Measurements from ENCODE around the gene OSR1. TPM values are rescaled to one million over a fixed set of nuclear protein-coding genes. Genes with fewer than 3 reads are reported as not detected.
"Not testable (repeated sequence)": the region's sequence is repeated elsewhere in the genome, so short reads cannot be mapped to it uniquely, and the experiment has no call there.

The OSR1 gene
- total RNA-seq, 1 donor from 2014 or later, result 9.7 TPM

DNA sequence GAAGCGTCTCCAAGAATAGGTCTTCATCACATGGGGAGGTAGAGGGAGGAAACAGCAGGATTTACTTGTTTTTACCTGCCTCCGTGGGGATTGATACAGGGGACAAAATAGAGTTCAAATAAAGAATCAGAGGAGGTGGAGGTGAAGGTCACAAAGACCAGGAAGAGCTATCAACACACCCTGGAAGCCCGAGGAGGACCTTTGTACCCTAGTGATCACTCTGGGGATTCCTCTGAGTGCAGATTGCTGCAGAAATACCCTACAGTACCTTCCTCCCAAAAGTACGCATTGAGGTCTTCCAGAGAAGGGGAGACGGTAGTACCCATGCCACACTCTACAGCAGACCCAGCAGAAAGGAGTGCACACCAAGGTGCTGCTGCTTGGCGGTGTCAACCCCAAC, 44.9 kb downstream of the OSR1 start:
- Histone ChIP-seq H3K36me3 (no peaks in the 10 kb centered on the region), H3K27me3 (no peaks in the 10 kb centered on the region), H3K9me3 (no peaks in the 10 kb centered on the region), H3K4me1 (no peaks in the 10 kb centered on the region), H3K4me3 (no peak overlapping the region), H3K27ac (no peak overlapping the region)
- DNase-seq (no peak), ATAC-seq (no peak)
- TF ChIP-seq, protein P1, sequence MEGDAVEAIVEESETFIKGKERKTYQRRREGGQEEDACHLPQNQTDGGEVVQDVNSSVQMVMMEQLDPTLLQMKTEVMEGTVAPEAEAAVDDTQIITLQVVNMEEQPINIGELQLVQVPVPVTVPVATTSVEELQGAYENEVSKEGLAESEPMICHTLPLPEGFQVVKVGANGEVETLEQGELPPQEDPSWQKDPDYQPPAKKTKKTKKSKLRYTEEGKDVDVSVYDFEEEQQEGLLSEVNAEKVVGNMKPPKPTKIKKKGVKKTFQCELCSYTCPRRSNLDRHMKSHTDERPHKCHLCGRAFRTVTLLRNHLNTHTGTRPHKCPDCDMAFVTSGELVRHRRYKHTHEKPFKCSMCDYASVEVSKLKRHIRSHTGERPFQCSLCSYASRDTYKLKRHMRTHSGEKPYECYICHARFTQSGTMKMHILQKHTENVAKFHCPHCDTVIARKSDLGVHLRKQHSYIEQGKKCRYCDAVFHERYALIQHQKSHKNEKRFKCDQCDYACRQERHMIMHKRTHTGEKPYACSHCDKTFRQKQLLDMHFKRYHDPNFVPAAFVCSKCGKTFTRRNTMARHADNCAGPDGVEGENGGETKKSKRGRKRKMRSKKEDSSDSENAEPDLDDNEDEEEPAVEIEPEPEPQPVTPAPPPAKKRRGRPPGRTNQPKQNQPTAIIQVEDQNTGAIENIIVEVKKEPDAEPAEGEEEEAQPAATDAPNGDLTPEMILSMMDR (IDR thresholded peaks at IDR 0.05), result no peak
- intact Hi-C loops (cut with DNase I), result no loop called here

DNA sequence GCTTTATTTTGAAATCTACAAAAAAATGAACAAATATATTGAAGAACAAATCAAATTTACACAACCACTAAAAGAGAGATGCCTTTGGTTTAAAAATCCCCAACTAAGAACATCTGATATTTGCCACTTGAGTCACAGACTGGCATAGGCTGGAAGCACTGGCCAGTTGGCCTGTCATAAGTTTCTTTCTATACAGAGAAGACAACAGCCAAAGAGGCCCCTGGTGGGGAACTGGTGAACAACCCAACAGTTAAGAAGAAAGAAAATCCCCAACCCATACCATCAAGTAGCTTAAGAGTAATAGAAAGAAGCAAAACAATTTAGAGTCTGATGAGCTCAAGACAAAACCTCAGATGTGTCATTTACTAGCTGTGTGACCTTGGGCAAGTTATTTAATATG, 45.5 kb downstream of the OSR1 start:
- H3K9me3 ChIP-seq, result no peaks in the 10 kb centered on the region
- no peaks in the 10 kb centered on the region for H3K4me1 ChIP-seq
- peak; percentile 49 for ATAC-seq
- H3K36me3 ChIP-seq, result no peaks in the 10 kb centered on the region
- no peak overlapping the region for H3K27ac ChIP-seq
- TF ChIP-seq, protein P1 (IDR thresholded peaks at IDR 0.05), result peak; percentile 32
- H3K27me3 ChIP-seq, result no peaks in the 10 kb centered on the region
- intact Hi-C loops (cut with DNase I), result no loop called here
- H3K4me3 ChIP-seq, result no peak overlapping the region
- no peak for DNase-seq

DNA sequence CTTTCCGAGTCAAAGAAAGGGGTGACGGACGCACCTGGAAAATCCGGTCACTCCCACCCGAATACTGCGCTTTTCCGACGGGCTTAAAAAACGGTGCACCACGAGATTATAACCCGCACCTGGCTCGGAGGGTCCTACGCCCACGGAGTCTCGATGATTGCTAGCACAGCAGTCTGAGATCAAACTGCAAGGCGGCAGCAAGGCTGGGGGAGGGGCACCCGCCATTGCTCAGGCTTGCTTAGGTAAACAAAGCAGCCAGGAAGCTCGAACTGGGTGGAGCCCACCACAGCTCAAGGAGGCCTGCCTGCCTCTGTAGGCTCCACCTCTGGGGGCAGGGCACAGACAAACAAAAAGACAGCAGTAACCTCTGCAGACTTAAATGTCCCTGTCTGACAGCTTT, 52.4 kb downstream of the OSR1 start:
- ATAC-seq; DNase-seq; H3K36me3 ChIP-seq; H3K27ac ChIP-seq; H3K27me3 ChIP-seq; intact Hi-C loops (cut with DNase I); H3K9me3 ChIP-seq; H3K4me3 ChIP-seq; H3K4me1 ChIP-seq: not testable (repeated sequence)

DNA sequence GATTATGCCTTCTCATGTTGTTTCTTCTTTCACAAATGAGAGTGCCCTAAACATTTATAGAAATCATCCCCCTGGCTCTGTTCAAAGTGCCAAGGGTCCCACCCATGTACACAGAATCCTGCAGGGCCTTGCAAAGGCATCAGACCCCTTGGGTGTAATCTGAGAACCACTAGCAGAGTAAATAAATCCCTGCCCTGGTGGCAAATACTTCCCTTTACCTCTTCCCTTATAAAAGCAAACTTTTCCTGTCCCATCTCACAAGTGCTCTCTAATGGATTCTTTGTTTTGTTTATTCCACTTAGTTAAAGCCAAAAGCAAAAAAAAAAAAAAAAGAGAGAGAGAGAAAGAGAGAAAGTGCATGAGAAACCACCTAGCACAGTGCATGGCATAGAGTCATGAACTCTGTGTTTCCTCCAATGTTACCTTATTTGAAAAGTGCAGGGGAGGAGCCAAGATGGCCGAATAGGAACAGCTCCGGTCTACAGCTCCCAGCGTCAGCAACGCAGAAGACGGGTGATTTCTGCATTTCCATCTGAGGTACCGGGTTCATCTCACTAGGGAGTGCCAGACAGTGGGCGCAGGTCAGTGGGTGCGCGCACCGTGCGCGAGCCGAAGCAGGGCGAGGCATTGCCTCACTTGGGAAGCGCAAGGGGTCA, 52.9 kb downstream of the OSR1 start:
- intact Hi-C loops (cut with DNase I); H3K27me3 ChIP-seq; H3K4me1 ChIP-seq; H3K4me3 ChIP-seq; H3K27ac ChIP-seq; H3K36me3 ChIP-seq; H3K9me3 ChIP-seq; DNase-seq: not testable (repeated sequence)
- peak; percentile 43 for ATAC-seq

DNA sequence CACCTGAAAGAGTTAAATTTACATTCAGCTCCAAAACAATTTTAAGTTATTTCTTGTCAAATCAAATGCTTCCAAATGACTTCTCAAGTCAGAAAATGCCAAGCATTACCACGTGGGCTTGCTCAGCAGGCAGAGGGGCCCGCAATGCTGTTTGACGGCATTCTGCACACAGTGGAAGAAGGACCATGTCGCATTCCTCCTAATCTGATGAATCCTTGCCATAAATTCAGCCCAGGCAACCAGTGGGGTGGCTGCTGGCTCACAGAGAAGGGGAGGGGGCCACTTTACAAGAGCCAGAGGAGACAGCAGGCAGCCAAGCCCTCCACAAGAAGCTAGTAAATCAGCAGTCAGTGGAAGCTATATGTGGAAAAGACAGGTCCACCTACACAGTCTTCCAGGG, 56.7 kb downstream of the OSR1 start:
- H3K4me3 ChIP-seq, result no peak overlapping the region
- DNase-seq (no peak), ATAC-seq (no peak)
- no peaks in the 10 kb centered on the region for H3K9me3 ChIP-seq
- H3K27ac ChIP-seq, result no peak overlapping the region
- H3K4me1 ChIP-seq, result peaks cover 9% of the 10 kb centered on the region
- intact Hi-C loops (cut with DNase I), result no loop called here
- no peaks in the 10 kb centered on the region for H3K27me3 ChIP-seq
- TF ChIP-seq, protein P1 (IDR thresholded peaks at IDR 0.05), result no peak
- no peaks in the 10 kb centered on the region for H3K36me3 ChIP-seq

Small RNAs within 50 kb of the gene (microRNA-seq; reads per million reads assigned to microRNA genes)
- gene MIR4757 (ENCODE audit: borderline microRNAs expressed), result 0.66 reads per million

Measured in upper lobe of right lung (tissue), 1 donor.